ENCODE data around the gene DOCK9. TPM values are rescaled to one million over a fixed set of nuclear protein-coding genes. Genes with fewer than 3 reads are reported as not detected.

Gene DOCK9
- total RNA-seq, 1 donor: 44.5 TPM

GRCh38 chr13:98981369-98982080, 3.7 kb upstream of the DOCK9 start:
- no peak for TF ChIP-seq CTCF (IDR thresholded peaks at IDR 0.05; ENCODE audit: extremely low read depth, low read depth, low read length)
- peak overlapping the region; percentile 49 for H2AFZ ChIP-seq (ENCODE audit: low read length)

GRCh38 chr13:98979012-98979660, 1.3 kb upstream of the DOCK9 start:
- H3K36me3 ChIP-seq (ENCODE audit: insufficient read depth, low read length): no peaks in the 10 kb centered on the region
- H3K27ac ChIP-seq (ENCODE audit: low read depth, low read length): no peak overlapping the region
- H3K79me2 ChIP-seq (ENCODE audit: insufficient read depth, low read length): peaks cover 3% of the 10 kb centered on the region
- no peaks in the 10 kb centered on the region for H3K27me3 ChIP-seq (ENCODE audit: insufficient read depth, low read length)
- TF ChIP-seq CTCF (IDR thresholded peaks at IDR 0.05; ENCODE audit: extremely low read depth, low read depth, low read length): no peak
- no peak overlapping the region for H3K4me2 ChIP-seq (ENCODE audit: insufficient read depth, low read length)
- H3K4me1 ChIP-seq (ENCODE audit: insufficient read depth, low read length): peaks cover 18% of the 10 kb centered on the region
- no peak overlapping the region for H3K4me3 ChIP-seq (ENCODE audit: insufficient read depth, low read length)
- H4K20me1 ChIP-seq (ENCODE audit: insufficient read depth, low read length): peaks cover 4% of the 10 kb centered on the region
- DNase-seq (ENCODE audit: insufficient read length, low spot score, missing footprints): no peak
- H3K9me3 ChIP-seq (ENCODE audit: low read depth, low read length): no peaks in the 10 kb centered on the region
- H2AFZ ChIP-seq (ENCODE audit: low read length): no peak overlapping the region

More at GRCh38 chr13:98981369-98982080, 3.7 kb upstream of the DOCK9 start:
- Histone ChIP-seq H3K27me3 (ENCODE audit: insufficient read depth, low read length) (no peaks in the 10 kb centered on the region), H3K9me3 (ENCODE audit: low read depth, low read length) (no peaks in the 10 kb centered on the region), H3K27ac (ENCODE audit: low read depth, low read length) (no peak overlapping the region), H3K79me2 (ENCODE audit: insufficient read depth, low read length) (no peaks in the 10 kb centered on the region), H3K36me3 (ENCODE audit: insufficient read depth, low read length) (no peaks in the 10 kb centered on the region), H3K4me3 (ENCODE audit: insufficient read depth, low read length) (no peak overlapping the region), H4K20me1 (ENCODE audit: insufficient read depth, low read length) (no peaks in the 10 kb centered on the region), H3K4me1 (ENCODE audit: insufficient read depth, low read length) (peaks cover 18% of the 10 kb centered on the region), H3K4me2 (ENCODE audit: insufficient read depth, low read length) (no peak overlapping the region)
- no peak for DNase-seq (ENCODE audit: insufficient read length, low spot score, missing footprints)

- Histone ChIP-seq H4K20me1 (ENCODE audit: insufficient read depth, low read length) (peaks cover 4% of the 10 kb centered on the region), H3K4me2 (ENCODE audit: insufficient read depth, low read length) (peak overlapping the region; percentile 91), H3K4me3 (ENCODE audit: insufficient read depth, low read length) (peak overlapping the region; percentile 71), H3K79me2 (ENCODE audit: insufficient read depth, low read length) (peaks cover 3% of the 10 kb centered on the region), H3K36me3 (ENCODE audit: insufficient read depth, low read length) (no peaks in the 10 kb centered on the region), H3K4me1 (ENCODE audit: insufficient read depth, low read length) (peaks cover 18% of the 10 kb centered on the region), H2AFZ (ENCODE audit: low read length) (peak overlapping the region; percentile 73), H3K27ac (ENCODE audit: low read depth, low read length) (peak overlapping the region; percentile 63), H3K27me3 (ENCODE audit: insufficient read depth, low read length) (no peaks in the 10 kb centered on the region), H3K9me3 (ENCODE audit: low read depth, low read length) (no peaks in the 10 kb centered on the region)
- DNase-seq (ENCODE audit: insufficient read length, low spot score, missing footprints): no peak
- TF ChIP-seq CTCF (IDR thresholded peaks at IDR 0.05; ENCODE audit: extremely low read depth, low read depth, low read length): no peak
Observed at GRCh38 chr13:98978280-98978679, 416 bp upstream of the DOCK9 start.

GRCh38 chr13:98976941-98977340, 923 bp downstream of the DOCK9 start:
- H3K27ac ChIP-seq (ENCODE audit: low read depth, low read length): no peak overlapping the region
- no peak for TF ChIP-seq CTCF (IDR thresholded peaks at IDR 0.05; ENCODE audit: extremely low read depth, low read depth, low read length)

More at GRCh38 chr13:98976941-98977340, 923 bp downstream of the DOCK9 start:
- Histone ChIP-seq H3K9me3 (ENCODE audit: low read depth, low read length) (no peaks in the 10 kb centered on the region), H4K20me1 (ENCODE audit: insufficient read depth, low read length) (peaks cover 4% of the 10 kb centered on the region), H3K79me2 (ENCODE audit: insufficient read depth, low read length) (peaks cover 3% of the 10 kb centered on the region), H3K4me3 (ENCODE audit: insufficient read depth, low read length) (no peak overlapping the region), H3K4me2 (ENCODE audit: insufficient read depth, low read length) (peak overlapping the region; percentile 91), H3K27me3 (ENCODE audit: insufficient read depth, low read length) (no peaks in the 10 kb centered on the region), H3K36me3 (ENCODE audit: insufficient read depth, low read length) (no peaks in the 10 kb centered on the region), H2AFZ (ENCODE audit: low read length) (no peak overlapping the region), H3K4me1 (ENCODE audit: insufficient read depth, low read length) (peaks cover 18% of the 10 kb centered on the region)
- DNase-seq (ENCODE audit: insufficient read length, low spot score, missing footprints): no peak

All from osteoblast (primary cell).